NCI-H1930 (cell line): ENCODE measurements around the gene MYO1E.
"Not testable (repeated sequence)": the region's sequence is repeated elsewhere in the genome, so short reads cannot be mapped to it uniquely, and the experiment has no call there.

Source experiments
- DNase-seq, 2 experiments: peaks; one replicate each; lab custom pipeline; 2025; lab: John Stamatoyannopoulos, UW

The MYO1E gene

GRCh38 chr15:59131969-59132562 lies 240.6 kb downstream of the MYO1E start:
- no peak for DNase-seq

DNA sequence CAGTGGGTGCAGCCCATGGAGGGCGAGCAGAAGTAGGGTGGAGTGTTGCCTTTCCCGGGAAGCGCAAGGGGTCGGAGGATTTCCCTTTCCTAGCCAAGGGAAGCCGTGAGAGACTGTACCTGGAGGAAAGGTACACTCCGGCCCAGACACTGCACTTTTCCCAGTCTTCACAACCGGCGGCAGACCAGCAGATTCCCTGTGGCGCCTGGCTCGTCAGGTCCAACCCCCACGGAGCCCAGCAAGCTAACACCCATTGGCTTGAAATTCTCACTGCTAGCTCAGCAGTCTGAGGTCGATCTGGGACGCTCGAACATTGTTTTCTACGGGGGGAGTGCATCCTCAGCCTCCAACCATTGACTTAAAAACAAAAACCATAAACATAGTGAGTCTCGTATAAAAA lies 241.2 kb downstream of the MYO1E start:
- DNase-seq: no peak

DNA sequence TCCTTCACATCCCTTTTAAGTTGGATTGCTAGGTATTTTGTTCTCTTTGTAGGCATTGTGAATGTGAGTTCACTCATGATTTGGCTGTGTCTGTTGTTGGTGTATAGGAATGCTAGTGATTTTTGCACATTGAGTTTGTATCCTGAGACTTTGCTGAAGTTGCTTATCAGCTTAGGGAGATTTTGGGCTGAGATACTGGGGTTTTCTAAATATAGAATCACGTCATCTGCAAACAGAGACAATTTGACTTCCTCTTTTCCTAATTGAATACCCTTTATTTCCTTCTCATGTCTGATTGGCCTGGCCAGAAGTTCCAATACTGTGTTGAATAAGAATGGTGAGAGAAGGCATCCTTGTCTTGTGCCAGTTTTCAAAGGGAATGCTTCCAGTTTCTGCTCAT lies 245.4 kb downstream of the MYO1E start:
- DNase-seq: not testable (repeated sequence)

GRCh38 chr15:59125683-59126082 lies 247.0 kb downstream of the MYO1E start:
- DNase-seq: not testable (repeated sequence)

GRCh38 chr15:59124261-59124660 lies 248.4 kb downstream of the MYO1E start:
- no peak for DNase-seq

- DNase-seq: no peak
Measured at GRCh38 chr15:59120937-59121336, 251.7 kb downstream of the MYO1E start.

DNA sequence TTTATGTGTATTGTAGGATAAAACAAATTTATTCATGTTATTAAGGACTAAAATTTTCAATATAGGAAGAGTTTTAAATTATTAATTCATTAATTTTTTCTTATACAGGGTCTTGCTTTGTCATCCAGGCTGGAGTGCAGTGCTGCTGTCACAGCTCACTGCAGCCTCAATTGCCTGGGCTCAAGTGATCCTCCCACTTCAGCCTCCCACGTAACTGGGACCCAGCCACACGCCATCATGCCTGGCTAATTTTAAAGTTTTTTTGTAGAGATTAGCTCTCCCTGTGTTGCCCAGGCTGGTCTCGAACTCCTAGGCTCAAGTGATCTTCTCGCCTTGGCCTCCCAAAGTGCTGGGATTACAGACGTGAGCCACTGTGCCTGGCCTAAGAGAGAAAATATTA lies 253.0 kb downstream of the MYO1E start:
- DNase-seq: no peak

DNA sequence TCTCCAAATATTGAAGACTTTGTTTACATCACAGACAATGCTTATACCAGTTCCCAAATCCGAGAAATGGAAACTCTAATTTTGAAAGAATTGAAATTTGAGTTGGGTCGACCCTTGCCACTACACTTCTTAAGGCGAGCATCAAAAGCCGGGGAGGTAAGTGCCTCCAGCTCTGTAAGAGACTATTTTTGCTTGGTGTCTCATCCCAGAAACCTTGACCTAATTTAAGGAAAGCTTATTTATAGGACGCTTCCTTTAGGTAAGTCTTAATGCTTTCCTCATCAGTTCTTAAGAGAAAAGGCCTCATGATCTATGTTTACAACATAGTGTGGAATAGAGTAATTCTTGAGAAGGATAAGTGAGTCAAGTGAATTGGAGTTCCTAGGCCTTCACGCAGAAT lies 255.9 kb downstream of the MYO1E start:
- no peak for DNase-seq

- no peak for DNase-seq
Measured at GRCh38 chr15:59116141-59116540, 256.5 kb downstream of the MYO1E start.

- DNase-seq: no peak
Measured at GRCh38 chr15:59115047-59115446, 257.6 kb downstream of the MYO1E start.

GRCh38 chr15:59111251-59111650 lies 261.4 kb downstream of the MYO1E start:
- DNase-seq: no peak

DNA sequence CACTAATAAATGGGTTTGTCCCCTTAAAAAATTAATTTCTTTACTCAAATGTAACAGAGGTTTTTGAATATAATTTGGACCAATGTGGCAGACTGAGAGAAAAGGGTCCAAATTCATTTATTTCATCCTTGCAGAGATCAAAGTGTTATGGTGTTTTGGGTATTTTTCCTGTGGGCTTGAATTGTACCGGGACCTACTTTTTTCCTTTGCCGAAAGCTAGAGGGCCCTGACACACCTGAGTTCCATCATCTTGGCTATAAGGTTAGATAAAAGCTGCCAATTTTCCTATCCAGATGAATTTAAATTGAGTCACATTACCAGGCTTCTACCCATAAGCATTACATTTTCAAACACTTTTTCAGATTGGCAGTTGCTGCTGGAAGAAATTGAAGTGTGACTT lies 266.8 kb downstream of the MYO1E start:
- DNase-seq: no peak

DNA sequence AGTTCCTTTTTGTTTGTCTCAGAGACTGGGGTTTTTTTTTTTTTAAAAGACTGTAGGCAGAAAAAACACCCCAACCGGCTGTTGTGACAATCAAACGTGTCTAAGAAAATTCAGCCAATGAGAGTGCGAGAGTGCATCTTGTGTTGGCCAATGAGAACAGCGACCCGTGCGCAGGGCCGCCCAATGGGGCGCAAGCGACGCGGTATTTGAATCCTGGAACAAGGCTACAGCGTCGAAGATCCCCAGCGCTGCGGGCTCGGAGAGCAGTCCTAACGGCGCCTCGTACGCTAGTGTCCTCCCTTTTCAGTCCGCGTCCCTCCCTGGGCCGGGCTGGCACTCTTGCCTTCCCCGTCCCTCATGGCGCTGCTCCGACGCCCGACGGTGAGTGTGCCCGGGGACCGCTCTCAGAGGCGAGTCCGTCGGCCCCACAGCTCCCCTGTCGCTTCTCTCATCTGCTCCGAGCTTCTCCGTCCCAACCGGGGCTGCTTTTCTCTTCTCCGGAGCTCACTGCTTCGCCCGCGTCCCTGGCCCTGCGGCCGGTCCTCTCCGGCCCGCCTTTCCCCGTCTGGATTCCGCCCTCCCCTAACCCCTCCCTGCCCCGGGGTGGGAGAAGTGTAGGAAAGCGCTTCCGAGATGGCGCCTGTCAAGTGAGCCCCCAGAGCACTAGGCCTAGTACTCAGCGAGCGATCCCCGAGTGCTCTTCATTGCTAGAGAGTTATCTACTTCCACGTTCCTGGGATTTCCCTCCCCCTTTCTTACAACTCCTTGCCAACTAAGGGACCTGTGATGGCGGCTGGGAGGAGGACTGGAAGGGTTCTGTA lies 267.5 kb downstream of the MYO1E start, which contains the start of gene CCNB2:
TSS of gene CCNB2 (plus strand) at position 235 of the 821 bp plus-strand sequence. CDS start at position 358, 123 bp downstream.
- DNase-seq: peak; percentile 70 to 78

DNA sequence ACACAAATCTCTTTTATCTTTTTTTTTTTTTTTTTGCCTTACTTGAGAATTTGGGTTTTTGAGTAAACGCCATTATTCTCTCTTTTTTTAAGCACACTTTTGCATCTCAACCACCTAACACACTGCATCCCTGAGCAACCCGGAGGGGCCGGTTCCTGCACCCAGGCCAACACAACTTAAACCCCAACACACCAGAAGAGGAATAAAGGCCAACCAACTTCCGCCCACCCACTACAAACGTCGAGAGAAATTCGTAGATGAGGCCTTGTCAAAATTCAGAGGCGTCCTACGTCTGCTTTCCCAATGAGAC lies 268.1 kb downstream of the MYO1E start:
- DNase-seq: no peak

DNA sequence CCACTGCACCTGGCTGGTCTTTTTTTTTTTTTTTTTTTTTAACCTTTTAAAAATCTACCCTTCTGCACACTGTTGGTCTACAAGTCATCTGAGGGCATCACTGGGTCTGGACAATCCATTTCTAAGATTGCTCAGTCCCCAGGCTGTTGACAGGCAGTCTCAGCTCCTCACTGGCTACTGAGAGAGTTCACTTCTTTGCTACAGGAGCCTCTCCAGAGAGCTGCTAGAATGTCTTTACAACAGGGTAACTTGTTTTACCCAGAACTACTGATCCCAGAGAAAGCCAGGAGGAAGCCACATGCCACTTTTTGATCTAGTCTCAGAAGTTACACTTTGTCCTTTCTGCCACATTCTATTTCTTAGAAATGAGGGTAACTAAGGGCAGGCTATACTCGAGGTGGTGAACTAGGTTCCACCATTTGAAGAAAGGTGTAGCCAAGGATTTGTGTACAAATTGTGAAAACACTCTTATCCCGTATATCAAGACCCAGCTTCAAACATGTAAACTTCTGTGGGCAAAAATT lies 273.4 kb downstream of the MYO1E start:
- no peak for DNase-seq

GRCh38 chr15:59096429-59096828 lies 276.2 kb downstream of the MYO1E start:
- DNase-seq: no peak

- no peak for DNase-seq
Measured at GRCh38 chr15:59094077-59094476, 278.6 kb downstream of the MYO1E start.

- no peak for DNase-seq
Measured at GRCh38 chr15:59087731-59088130, 284.9 kb downstream of the MYO1E start.
